Activated CD4-positive, alpha-beta T cell treated with anti-CD3 and anti-CD28 coated beads for 4 hours (primary cell): ENCODE results near the gene FAM78B.

Experiments used
- DNase-seq, 2 donors: peaks; one replicate each; pipeline ENCODE4 v3.0.0-alpha.2; 2020

FAM78B gene

GRCh38 chr1:166166698-166167571, at the start of gene FAM78B:
TSS of gene FAM78B (minus strand) at chr1:166167001. CDS start at chr1:166166248, 753 bp downstream.
- DNase-seq: peak; percentile 42 to 43

- DNase-seq: no peak
These were observed 35.7 kb upstream of the FAM78B start for GRCh38 chr1:166202546-166202945.

GRCh38 chr1:166200743-166201142, 33.9 kb upstream of the FAM78B start:
- DNase-seq: no peak

- DNase-seq: no peak
These were observed 30.8 kb upstream of the FAM78B start for GRCh38 chr1:166197597-166197996.

GRCh38 chr1:166197141-166197540, 30.3 kb upstream of the FAM78B start:
- DNase-seq: no peak

- no peak for DNase-seq
These were observed 26.4 kb upstream of the FAM78B start for GRCh38 chr1:166193057-166193698.

- no peak for DNase-seq
These were observed 23.6 kb upstream of the FAM78B start for GRCh38 chr1:166190400-166190799.

- DNase-seq: no peak
These were observed 22.3 kb upstream of the FAM78B start for GRCh38 chr1:166189126-166189525.

- no peak for DNase-seq
These were observed 18.7 kb upstream of the FAM78B start for GRCh38 chr1:166185526-166185925.

GRCh38 chr1:166184897-166185296, 18.1 kb upstream of the FAM78B start:
- DNase-seq: no peak

- no peak for DNase-seq
These were observed 17.2 kb upstream of the FAM78B start for GRCh38 chr1:166184012-166184411.

GRCh38 chr1:166182281-166182680, 15.5 kb upstream of the FAM78B start:
- no peak for DNase-seq

- DNase-seq: no peak
These were observed 9.6 kb upstream of the FAM78B start for GRCh38 chr1:166176416-166176815.

- DNase-seq: no peak
These were observed 8.2 kb upstream of the FAM78B start for GRCh38 chr1:166175032-166175431.

GRCh38 chr1:166174108-166174507, 7.3 kb upstream of the FAM78B start:
- DNase-seq: no peak

- DNase-seq: no peak
These were observed 5.3 kb upstream of the FAM78B start for GRCh38 chr1:166172106-166172505.

- no peak for DNase-seq
These were observed 3.9 kb upstream of the FAM78B start for GRCh38 chr1:166170726-166171125.

- no peak for DNase-seq
These were observed 3.3 kb upstream of the FAM78B start for GRCh38 chr1:166170075-166170474.

- no peak for DNase-seq
These were observed 2.4 kb upstream of the FAM78B start for GRCh38 chr1:166169182-166169581.

GRCh38 chr1:166167572-166167925, 748 bp upstream of the FAM78B start:
- DNase-seq: no peak

- DNase-seq: no peak
These were observed 488 bp downstream of the FAM78B start for GRCh38 chr1:166166329-166166697.

- DNase-seq: no peak
These were observed 1.0 kb downstream of the FAM78B start for GRCh38 chr1:166165661-166166328.

GRCh38 chr1:166164995-166165660, 1.7 kb downstream of the FAM78B start:
- no peak for DNase-seq
